Dermis lymphatic vessel endothelial cell (primary cell): ENCODE data around the gene GNAS. TPM values are rescaled to one million over a fixed set of nuclear protein-coding genes. Genes with fewer than 3 reads are reported as not detected.

ENCODE experiments used
- total RNA-seq: library from RNA; depleted of rRNA; stranded (reverse); fragments of >200 nt; gene quantifications from 2 replicates; pipeline ENCODE4 v1.2.1, GENCODE V29; 2014

The GNAS gene
- total RNA-seq = 312 TPM in 2 replicates

DNA sequence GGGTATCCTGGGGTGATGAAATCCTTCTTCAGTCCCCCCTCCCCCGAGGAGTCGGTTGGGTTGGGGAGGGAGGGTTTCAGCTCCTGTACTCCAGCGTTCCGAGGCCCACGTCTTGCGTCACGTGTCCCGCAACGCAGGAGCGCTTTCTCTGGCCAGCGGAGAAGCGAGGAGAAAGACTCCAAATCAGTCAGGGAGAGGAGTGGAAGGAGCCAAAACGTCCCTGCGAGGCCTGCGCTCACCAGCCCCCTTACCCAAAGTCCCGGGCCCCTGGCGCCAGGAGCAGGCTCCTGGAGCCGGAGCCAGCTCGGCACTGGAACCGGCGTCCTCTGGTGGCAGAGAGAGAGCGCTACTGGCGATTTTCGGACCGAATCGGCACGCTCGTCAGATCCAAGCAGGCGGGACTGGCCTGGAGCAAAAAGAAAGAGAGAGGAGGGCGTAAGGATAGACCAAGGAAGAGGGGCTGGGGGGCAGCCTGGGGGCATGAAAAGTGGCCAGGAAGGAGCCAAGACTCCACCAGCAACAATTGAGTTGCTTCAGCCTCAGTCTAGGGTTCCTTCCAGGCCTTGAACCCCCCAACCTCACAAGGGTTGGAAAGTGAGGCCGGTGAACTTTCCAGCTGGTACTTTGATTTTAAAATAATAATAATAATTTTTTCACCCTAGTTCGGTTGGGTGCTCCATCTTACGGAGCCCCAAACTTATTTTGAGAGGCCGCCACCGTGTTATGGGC is at the start of gene GNAS:
GNAS (plus strand) TSS at position 174 of the 729 bp plus-strand sequence.

GRCh38 chr20:58850693-58851174 is 1.8 kb upstream of the GNAS start, which contains the start of gene GNAS-AS1:
GNAS-AS1 (minus strand) TSS chr20:58850902.

Other genes with a start within 250 kb of the GNAS start
- gene STX16, start 201.4 kb upstream of the GNAS start, total RNA-seq = 25.5 and 34.2 TPM in 2 replicates
- 21.4 and 25.5 TPM in 2 replicates for gene NPEPL1, start 159.9 kb upstream of the GNAS start, total RNA-seq
- gene GNAS-AS1, start 1.8 kb upstream of the GNAS start, total RNA-seq = 0.11 TPM in 1 of 2 replicates, not detected in the other
- 49.1 and 60.6 TPM in 2 replicates for gene NELFCD, start 128.5 kb downstream of the GNAS start, total RNA-seq
- 180 and 324 TPM in 2 replicates for gene CTSZ, start 154.5 kb downstream of the GNAS start, total RNA-seq
- gene TUBB1, start 166.7 kb downstream of the GNAS start, total RNA-seq = not detected in 2 replicates
- gene ATP5F1E, start 179.6 kb downstream of the GNAS start, total RNA-seq = 65.2 and 77.9 TPM in 2 replicates
- 94.8 and 99.9 TPM in 2 replicates for gene PRELID3B, start 190.1 kb downstream of the GNAS start, total RNA-seq